Esophagus muscularis mucosa (tissue), 4 donors: Measurements from ENCODE around the gene FAM186B. TPM values are rescaled to one million over a fixed set of nuclear protein-coding genes. Genes with fewer than 3 reads are reported as not detected.

Experiments used
- DNase-seq: peaks from one replicate; pipeline ENCODE4 v3.0.0-alpha.2; 2017; ENCODE audit errors: extremely low spot score
- H3K27ac ChIP-seq, 4 donors: fragments of 200-600 bp; sonication (generic); replicated peaks in 1 of 4; 1 replicate in 3 of 4; 2 replicates in 1 of 4; pipeline ENCODE4 v1.5.1; 2016 to 2019; ENCODE audit warnings: mild to moderate bottlenecking in 1 of 4
- H3K27me3 ChIP-seq, 4 donors: fragments of 200-600 bp; sonication (generic); one replicate each; pipeline versions ENCODE4 v1.5.1 to v1.6.0; 2016 to 2019
- H3K36me3 ChIP-seq, 4 donors: fragments of 200-600 bp; sonication (generic); one replicate each; pipeline ENCODE4 v1.5.1; 2016 to 2019
- H3K4me1 ChIP-seq, 4 donors: fragments of 200-600 bp; sonication (generic); one replicate each; pipeline ENCODE4 v1.5.1; 2016 to 2019
- H3K4me3 ChIP-seq, 4 donors: fragments of 200-600 bp; sonication (generic); 1 replicate in 2 of 4; 2 replicates in 2 of 4; pipeline ENCODE4 v1.5.1; 2016 to 2019; ENCODE audit warnings: mild to moderate bottlenecking in 4 of 4, moderate library complexity in 1 of 4
- H3K9me3 ChIP-seq, 4 donors: fragments of 200-600 bp; sonication (generic); 1 replicate in 3 of 4; 2 replicates in 1 of 4; pipeline ENCODE4 v1.5.1; 2016 to 2019
- EP300 ChIP-seq: sonication (generic); formaldehyde crosslinking; IDR thresholded peaks from one replicate; pipeline ENCODE4 v1.6.1; 2017; ENCODE audit warnings: antibody characterized with exemption
- POLR2A ChIP-seq: fragments of 450-650 bp; IDR thresholded peaks from one replicate; pipeline ENCODE4 v1.6.1; 2017; ENCODE audit warnings: antibody characterized with exemption, moderate library complexity, mild to moderate bottlenecking, low read depth
- POLR2AphosphoS5 ChIP-seq, 2 donors: sonication (generic); formaldehyde crosslinking; IDR thresholded peaks; one replicate each; pipeline ENCODE4 v1.6.1; 2017; ENCODE audit warnings: antibody characterized with exemption in 2 of 2
- WGBS: methylation state at CpG from one replicate; pipeline ENCODE4 v1.1.5; 2018; 5-methylcytosine and 5-hydroxymethylcytosine counted together
- intact Hi-C: fragments of 100-400 bp; cut with DNase I; formaldehyde crosslinking; loops from one replicate; pipeline ENCODE4 v1.15.1; 2023
- total RNA-seq, 4 donors: library from RNA; depleted of rRNA; stranded (reverse); fragments of >200 nt; gene quantifications; one replicate each; pipeline versions ENCODE4 v1.1.0 to v1.2.1, GENCODE V29; 2016
- TF ChIP-seq, protein P1 (sequence below), 3 experiments: fragments of 200-600 bp in 2 of 3; fragments of 450-650 bp in 1 of 3; sonication (generic) in 2 of 3; IDR thresholded peaks; one replicate each; pipeline ENCODE4 v1.5.1; 2017 to 2019; ENCODE audit warnings: antibody characterized with exemption in 3 of 3, mild to moderate bottlenecking in 2 of 3, moderate library complexity in 1 of 3

Gene FAM186B
- total RNA-seq, 4 donors from 2014 or later: under 0.01 to 0.46 (median 0.21) TPM

DNA sequence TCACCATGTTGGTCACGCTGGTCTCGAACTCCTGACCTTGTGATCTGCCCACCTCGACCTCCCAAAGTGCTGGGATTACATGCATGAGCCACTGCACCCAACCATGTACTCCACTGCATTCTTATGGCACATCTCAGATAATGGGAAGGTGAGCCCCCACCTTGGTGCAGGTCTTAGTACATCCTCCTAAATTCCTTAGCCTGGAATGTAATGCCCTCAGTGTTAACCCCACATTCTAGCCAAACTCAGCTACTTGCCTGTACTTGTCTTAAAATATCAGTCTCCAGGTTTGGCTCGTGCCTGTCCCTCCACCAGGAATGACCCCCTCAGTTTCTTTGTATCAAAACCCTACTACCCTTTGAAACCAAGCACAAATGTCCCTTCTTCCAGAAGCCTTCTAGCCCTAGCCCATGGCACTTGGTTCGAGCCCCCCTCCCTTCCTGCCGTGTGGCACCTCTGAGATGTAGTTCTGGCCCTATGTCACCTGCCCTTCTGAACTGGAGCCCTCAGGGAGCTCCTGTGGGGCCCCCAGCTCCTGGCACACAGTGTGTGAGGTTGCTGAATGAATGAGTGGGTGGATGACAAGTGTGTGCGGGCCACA lies 58.2 kb downstream of the FAM186B start:
- H3K27me3 ChIP-seq: peaks cover 0 to 69% (median 5%) of the 10 kb centered on the region in 4 donors
- intact Hi-C loops: no loop called here
- no peaks in the 10 kb centered on the region for H3K9me3 ChIP-seq
- H3K36me3 ChIP-seq: no peaks in the 10 kb centered on the region
- 87% methylated on average over 7 of the region's 7 CpGs for WGBS
- peaks cover 12 to 18% (median 14%) of the 10 kb centered on the region in 4 donors for H3K4me1 ChIP-seq
- TF ChIP-seq POLR2AphosphoS5 (IDR thresholded peaks at IDR 0.05): no peak
- TF ChIP-seq, protein P1, sequence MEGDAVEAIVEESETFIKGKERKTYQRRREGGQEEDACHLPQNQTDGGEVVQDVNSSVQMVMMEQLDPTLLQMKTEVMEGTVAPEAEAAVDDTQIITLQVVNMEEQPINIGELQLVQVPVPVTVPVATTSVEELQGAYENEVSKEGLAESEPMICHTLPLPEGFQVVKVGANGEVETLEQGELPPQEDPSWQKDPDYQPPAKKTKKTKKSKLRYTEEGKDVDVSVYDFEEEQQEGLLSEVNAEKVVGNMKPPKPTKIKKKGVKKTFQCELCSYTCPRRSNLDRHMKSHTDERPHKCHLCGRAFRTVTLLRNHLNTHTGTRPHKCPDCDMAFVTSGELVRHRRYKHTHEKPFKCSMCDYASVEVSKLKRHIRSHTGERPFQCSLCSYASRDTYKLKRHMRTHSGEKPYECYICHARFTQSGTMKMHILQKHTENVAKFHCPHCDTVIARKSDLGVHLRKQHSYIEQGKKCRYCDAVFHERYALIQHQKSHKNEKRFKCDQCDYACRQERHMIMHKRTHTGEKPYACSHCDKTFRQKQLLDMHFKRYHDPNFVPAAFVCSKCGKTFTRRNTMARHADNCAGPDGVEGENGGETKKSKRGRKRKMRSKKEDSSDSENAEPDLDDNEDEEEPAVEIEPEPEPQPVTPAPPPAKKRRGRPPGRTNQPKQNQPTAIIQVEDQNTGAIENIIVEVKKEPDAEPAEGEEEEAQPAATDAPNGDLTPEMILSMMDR (IDR thresholded peaks at IDR 0.05): no peak
- no peak overlapping the region for H3K4me3 ChIP-seq
- no peak overlapping the region for H3K27ac ChIP-seq
- DNase-seq: no peak

DNA sequence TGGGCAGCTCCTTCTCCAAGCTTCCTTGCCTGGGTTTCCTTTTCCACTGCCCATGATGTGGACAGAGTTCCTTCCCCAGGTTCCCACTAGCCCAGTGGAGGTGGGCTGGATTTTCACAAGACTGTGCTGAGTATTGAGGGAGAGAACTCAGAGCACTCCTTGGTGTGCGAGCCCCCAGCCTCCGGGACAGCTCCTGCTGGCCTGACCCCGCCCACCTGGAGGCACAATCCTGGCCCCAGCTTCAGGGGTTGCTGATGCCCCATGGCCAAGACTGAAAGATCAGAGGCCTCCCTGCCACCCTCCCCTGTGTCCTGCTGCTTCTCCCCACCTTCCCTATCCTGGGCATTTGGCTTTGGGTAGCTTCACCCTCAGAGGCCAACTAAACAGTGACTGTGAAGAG lies 59.0 kb downstream of the FAM186B start:
- no peak for DNase-seq
- Histone ChIP-seq H3K4me3 (no peak overlapping the region), H3K9me3 (no peaks in the 10 kb centered on the region), H3K36me3 (no peaks in the 10 kb centered on the region), H3K27ac (no peak overlapping the region), H3K4me1 (peaks cover 12 to 18% (median 14%) of the 10 kb centered on the region in 4 donors), H3K27me3 (peaks cover 0 to 69% (median 5%) of the 10 kb centered on the region in 4 donors)
- 80% methylated on average over 3 of the region's 3 CpGs for whole genome bisulfite sequencing
- TF ChIP-seq, protein P1 (IDR thresholded peaks at IDR 0.05): no peak
- TF ChIP-seq EP300 (no peak), POLR2AphosphoS5 (IDR thresholded peaks at IDR 0.05) (no peak), POLR2A (no peak)
- intact Hi-C loops: no loop called here

DNA sequence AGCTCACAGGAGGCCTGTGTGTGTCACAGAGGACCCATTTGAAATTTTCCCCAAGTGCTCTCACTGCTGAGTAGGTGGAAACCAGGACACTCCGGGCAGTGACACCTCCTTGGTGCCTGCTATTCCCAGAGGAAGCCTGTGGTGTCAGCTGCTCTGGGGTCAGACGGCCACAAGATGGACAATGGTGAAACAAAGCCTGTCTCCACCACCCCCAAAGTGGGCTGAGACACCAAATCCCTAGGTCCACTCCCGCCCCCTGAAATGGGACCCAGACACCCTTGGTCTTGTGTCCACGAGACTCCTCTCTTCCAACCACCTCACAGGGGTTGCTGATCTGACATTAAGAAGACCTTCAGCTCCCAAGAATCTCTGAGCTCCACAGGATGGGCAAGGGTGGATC lies 59.6 kb downstream of the FAM186B start:
- peaks cover 0 to 69% (median 5%) of the 10 kb centered on the region in 4 donors for H3K27me3 ChIP-seq
- no peak overlapping the region for H3K4me3 ChIP-seq
- peaks cover 12 to 18% (median 14%) of the 10 kb centered on the region in 4 donors for H3K4me1 ChIP-seq
- H3K27ac ChIP-seq: no peak overlapping the region
- DNase-seq: no peak
- WGBS: 90% methylated on average over 4 of the region's 4 CpGs
- TF ChIP-seq POLR2AphosphoS5 (IDR thresholded peaks at IDR 0.05) (no peak), POLR2A (no peak), EP300 (no peak)
- TF ChIP-seq, protein P1 (IDR thresholded peaks at IDR 0.05): no peak
- no peaks in the 10 kb centered on the region for H3K9me3 ChIP-seq
- intact Hi-C loops: no loop called here
- no peaks in the 10 kb centered on the region for H3K36me3 ChIP-seq

DNA sequence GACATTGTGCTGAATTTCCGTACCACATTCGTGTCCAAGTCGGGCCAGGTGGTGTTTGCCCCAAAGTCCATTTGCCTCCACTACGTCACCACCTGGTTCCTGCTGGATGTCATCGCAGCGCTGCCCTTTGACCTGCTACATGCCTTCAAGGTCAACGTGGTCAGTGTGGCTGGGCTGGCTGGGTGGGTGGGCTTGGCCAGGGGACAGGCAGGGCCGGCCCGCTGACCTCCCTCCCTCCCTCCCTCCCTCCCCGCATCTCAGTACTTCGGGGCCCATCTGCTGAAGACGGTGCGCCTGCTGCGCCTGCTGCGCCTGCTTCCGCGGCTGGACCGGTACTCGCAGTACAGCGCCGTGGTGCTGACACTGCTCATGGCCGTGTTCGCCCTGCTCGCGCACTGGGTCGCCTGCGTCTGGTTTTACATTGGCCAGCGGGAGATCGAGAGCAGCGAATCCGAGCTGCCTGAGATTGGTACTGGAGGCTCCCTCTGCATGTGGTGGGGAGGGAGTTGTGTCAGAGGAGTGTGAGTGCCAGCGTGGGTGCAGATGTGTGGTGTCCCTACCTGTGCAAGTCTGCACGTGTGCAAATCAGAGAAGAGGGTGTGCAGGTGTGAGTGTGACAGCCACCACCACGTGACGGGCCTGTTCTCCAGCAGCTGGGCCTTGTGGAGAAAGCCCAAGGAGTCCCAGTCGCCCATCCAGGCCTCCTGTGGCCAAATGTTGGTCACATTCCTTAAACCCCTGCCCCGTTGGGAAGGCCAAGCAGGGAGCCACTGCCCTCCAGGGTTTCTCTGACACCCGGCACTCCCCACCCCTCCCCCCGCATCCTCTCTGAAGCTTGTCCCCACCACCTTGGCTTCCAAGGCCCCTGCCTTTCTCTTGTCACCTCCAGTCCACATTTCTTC lies 61.3 kb downstream of the FAM186B start:
- 52% methylated on average over 20 of the region's 39 CpGs for WGBS
- H3K4me1 ChIP-seq: peaks cover 9 to 19% (median 14%) of the 10 kb centered on the region in 4 donors
- no peak for TF ChIP-seq POLR2AphosphoS5 (IDR thresholded peaks at IDR 0.05)
- TF ChIP-seq EP300: no peak
- TF ChIP-seq POLR2A: no peak
- TF ChIP-seq, protein P1 (IDR thresholded peaks at IDR 0.05): no peak
- peaks cover 0 to 71% (median 14%) of the 10 kb centered on the region in 4 donors for H3K27me3 ChIP-seq
- H3K4me3 ChIP-seq: no peak overlapping the region
- no peak for DNase-seq
- no peaks in the 10 kb centered on the region for H3K9me3 ChIP-seq
- H3K36me3 ChIP-seq: no peaks in the 10 kb centered on the region
- intact Hi-C loops: no loop called here
- H3K27ac ChIP-seq: no peak overlapping the region
